Testis (tissue), 5 donors: Measurements from ENCODE around the gene SHISA4. TPM values are rescaled to one million over a fixed set of nuclear protein-coding genes. Genes with fewer than 3 reads are reported as not detected.
"Not testable (repeated sequence)": the region's sequence is repeated elsewhere in the genome, so short reads cannot be mapped to it uniquely, and the experiment has no call there.

Source experiments
- DNase-seq: peaks from one replicate; pipeline ENCODE4 v3.0.0-alpha.2; 2019
- H3K27ac ChIP-seq, 2 donors: fragments of 200-600 bp; sonication (generic); one replicate each; pipeline ENCODE4 v1.5.1; 2019
- H3K27me3 ChIP-seq: fragments of 200-600 bp; sonication (generic); one replicate; pipeline ENCODE4 v1.5.1; 2019
- H3K36me3 ChIP-seq: fragments of 200-600 bp; sonication (generic); one replicate; pipeline ENCODE4 v1.5.1; 2017; ENCODE audit warnings: low read depth; ENCODE audit errors: missing control alignments
- H3K4me1 ChIP-seq: fragments of 200-600 bp; sonication (generic); one replicate; pipeline ENCODE4 v1.5.1; 2019
- H3K4me3 ChIP-seq, 2 donors: fragments of 200-600 bp; sonication (generic); one replicate each; pipeline ENCODE4 v1.5.1; 2017 to 2019
- H3K9me3 ChIP-seq: fragments of 200-600 bp; sonication (generic); one replicate; pipeline ENCODE4 v1.5.1; 2017
- POLR2A ChIP-seq: fragments of 450-650 bp; IDR thresholded peaks from one replicate; pipeline ENCODE4 v1.6.1; 2017; ENCODE audit warnings: antibody characterized with exemption, mild to moderate bottlenecking, moderate library complexity
- WGBS, 2 donors: methylation state at CpG; one replicate each; pipeline ENCODE4 v1.1.5; 2018; 5-methylcytosine and 5-hydroxymethylcytosine counted together
- intact Hi-C: fragments of 100-400 bp; cut with DNase I; formaldehyde crosslinking; loops from one replicate; pipeline ENCODE4 v1.15.1; 2023; ENCODE audit warnings: low total_unique reads
- long read RNA-seq, 2 donors: transcript quantifications; one replicate each; lab custom pipeline, GENCODE V29; 2026
- polyA plus RNA-seq: library from polyadenylated mRNA; stranded (reverse); fragments of 350-450 nt; fragmentation: Illumina TruSeq; extraction: RNeasy Lipid Tissue Mini Kit (QIAGEN cat#74804); gene quantifications from one replicate; pipeline ENCODE4 v1.2.3, GENCODE V29; 2014; ENCODE audit warnings: low read depth, low replicate concordance; ENCODE audit not compliant: insufficient read depth
- total RNA-seq, 2 donors: library from RNA; depleted of rRNA; stranded (reverse); fragments of >200 nt; gene quantifications; one replicate each; pipeline ENCODE4 v1.2.3, GENCODE V29; 2016
- TF ChIP-seq, protein P1 (sequence below), 3 experiments: fragments of 450-650 bp in 2 of 3; fragments of 200-600 bp in 1 of 3; sonication (generic) in 1 of 3; IDR thresholded peaks; one replicate each; pipeline ENCODE4 v1.5.1; 2016 to 2019; ENCODE audit warnings: antibody characterized with exemption in 3 of 3, mild to moderate bottlenecking in 2 of 3, moderate library complexity in 1 of 3

The SHISA4 gene
- 10 to 100 TPM; 45.5 to 48.0 TPM for total RNA-seq
- 32.6 TPM for polyA plus RNA-seq
- long read RNA-seq, donor 1, partial matches to known transcripts, result 7 of 10 reads
- long read RNA-seq, donor 1, other reads (novel, unspliced or antisense), result 0 of 10 reads
- long read RNA-seq, donor 2, partial matches to known transcripts, result 7 of 10 reads
- long read RNA-seq, donor 2, other reads (novel, unspliced or antisense), result 0 of 10 reads

- peak; percentile 85 for DNase-seq
- H3K27me3 ChIP-seq, result no peaks in the 10 kb centered on the region
- 0 to 5% methylated on average over 5 to 37 of the region's 49 CpGs for WGBS, 2 donors
- intact Hi-C loops, result no loop called here
- H3K9me3 ChIP-seq, result no peaks in the 10 kb centered on the region
- TF ChIP-seq POLR2A, result no peak
- TF ChIP-seq, protein P1, sequence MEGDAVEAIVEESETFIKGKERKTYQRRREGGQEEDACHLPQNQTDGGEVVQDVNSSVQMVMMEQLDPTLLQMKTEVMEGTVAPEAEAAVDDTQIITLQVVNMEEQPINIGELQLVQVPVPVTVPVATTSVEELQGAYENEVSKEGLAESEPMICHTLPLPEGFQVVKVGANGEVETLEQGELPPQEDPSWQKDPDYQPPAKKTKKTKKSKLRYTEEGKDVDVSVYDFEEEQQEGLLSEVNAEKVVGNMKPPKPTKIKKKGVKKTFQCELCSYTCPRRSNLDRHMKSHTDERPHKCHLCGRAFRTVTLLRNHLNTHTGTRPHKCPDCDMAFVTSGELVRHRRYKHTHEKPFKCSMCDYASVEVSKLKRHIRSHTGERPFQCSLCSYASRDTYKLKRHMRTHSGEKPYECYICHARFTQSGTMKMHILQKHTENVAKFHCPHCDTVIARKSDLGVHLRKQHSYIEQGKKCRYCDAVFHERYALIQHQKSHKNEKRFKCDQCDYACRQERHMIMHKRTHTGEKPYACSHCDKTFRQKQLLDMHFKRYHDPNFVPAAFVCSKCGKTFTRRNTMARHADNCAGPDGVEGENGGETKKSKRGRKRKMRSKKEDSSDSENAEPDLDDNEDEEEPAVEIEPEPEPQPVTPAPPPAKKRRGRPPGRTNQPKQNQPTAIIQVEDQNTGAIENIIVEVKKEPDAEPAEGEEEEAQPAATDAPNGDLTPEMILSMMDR (IDR thresholded peaks at IDR 0.05), result no peak
- H3K4me1 ChIP-seq, result peaks cover 37% of the 10 kb centered on the region
- peak within 1 kb of the TSS; percentile 4 to 53 for H3K27ac ChIP-seq
- no peaks in the 10 kb centered on the region for H3K36me3 ChIP-seq
- peak within 1 kb of the TSS; percentile 67 to 69 for H3K4me3 ChIP-seq
Measured at GRCh38 chr1:201888282-201889089, at the start of gene SHISA4. TSS of gene SHISA4 (plus strand) at chr1:201888898. CDS start at chr1:201888995, 97 bp downstream.

- H3K36me3 ChIP-seq, intact Hi-C loops: not testable (repeated sequence)
- 92 to 96% methylated on average over 10 of the region's 10 CpGs for WGBS, 2 donors
Measured at GRCh38 chr1:201839089-201839488, 49.6 kb upstream of the SHISA4 start.

DNA sequence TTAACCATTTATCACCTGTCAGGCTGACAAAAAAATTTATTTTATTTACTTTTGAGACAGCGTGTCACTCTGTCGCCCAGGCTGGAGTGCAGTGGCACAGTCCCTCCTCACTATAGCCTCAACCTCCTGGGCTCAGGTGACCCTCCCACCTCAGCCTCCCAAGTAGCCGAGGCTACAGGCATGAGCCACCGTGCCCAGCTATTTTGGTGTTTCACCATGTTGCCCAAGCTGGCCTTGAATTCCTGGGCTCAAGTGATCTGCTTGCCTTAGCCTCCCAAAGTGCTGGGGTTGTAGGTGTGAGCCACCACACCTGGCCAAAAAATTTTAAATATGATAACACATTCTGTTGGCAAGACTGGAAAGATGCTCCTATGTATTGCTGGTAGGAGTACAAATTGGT lies 48.6 kb upstream of the SHISA4 start:
- no peak overlapping the region for H3K4me3 ChIP-seq
- intact Hi-C loops, result no loop called here
- H3K9me3 ChIP-seq, result no peaks in the 10 kb centered on the region
- H3K27me3 ChIP-seq, result no peaks in the 10 kb centered on the region
- H3K4me1 ChIP-seq, result no peaks in the 10 kb centered on the region
- WGBS, 2 donors, result 91 to 96% methylated on average over 4 of the region's 4 CpGs
- no peak for TF ChIP-seq POLR2A
- TF ChIP-seq, protein P1 (IDR thresholded peaks at IDR 0.05), result no peak
- no peak overlapping the region for H3K27ac ChIP-seq
- H3K36me3 ChIP-seq, result no peaks in the 10 kb centered on the region
- no peak for DNase-seq

More at GRCh38 chr1:201839089-201839488, 49.6 kb upstream of the SHISA4 start:
- not testable (repeated sequence) for DNase-seq, H3K27me3 ChIP-seq, H3K4me1 ChIP-seq, H3K27ac ChIP-seq, H3K4me3 ChIP-seq, H3K9me3 ChIP-seq

- Histone ChIP-seq H3K9me3 (no peaks in the 10 kb centered on the region), H3K4me3 (no peak overlapping the region), H3K27ac (no peak overlapping the region), H3K27me3 (no peaks in the 10 kb centered on the region), H3K36me3 (no peaks in the 10 kb centered on the region), H3K4me1 (no peaks in the 10 kb centered on the region)
- no peak for DNase-seq
- WGBS, 2 donors, result 92 to 97% methylated on average over 1 of the region's 1 CpG
- intact Hi-C loops, result no loop called here
- no peak for TF ChIP-seq POLR2A
- TF ChIP-seq, protein P1 (IDR thresholded peaks at IDR 0.05), result no peak
Measured at GRCh38 chr1:201840490-201840889, 48.2 kb upstream of the SHISA4 start.

DNA sequence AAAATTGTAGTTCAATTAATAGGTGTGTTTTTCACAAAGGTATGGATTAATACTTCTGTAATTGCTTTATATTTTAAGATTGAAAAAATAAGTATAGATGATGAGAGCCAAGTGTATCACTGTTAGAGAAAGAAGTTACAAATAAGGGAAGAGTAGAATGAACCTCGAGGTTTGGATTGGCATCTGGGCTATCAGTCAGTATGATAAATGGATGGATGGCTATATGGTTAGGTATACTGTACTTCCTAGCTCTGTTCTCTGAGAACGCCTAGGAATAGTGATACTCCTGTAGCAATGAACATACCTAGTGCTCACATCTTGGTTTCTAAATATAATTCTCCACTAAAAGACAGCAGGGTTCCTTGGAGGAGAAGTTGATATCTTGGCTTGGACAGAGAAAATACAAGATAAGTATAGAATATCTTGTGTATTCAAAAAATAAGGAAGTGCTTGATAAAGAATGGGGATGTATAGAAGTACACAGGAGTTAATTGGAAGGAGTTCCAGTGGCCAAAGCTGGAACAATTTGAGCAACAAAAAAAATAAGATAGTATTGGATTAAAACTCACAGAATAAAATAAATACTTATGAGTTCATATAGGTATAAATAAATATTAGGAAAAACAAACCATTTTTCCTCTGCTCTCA lies 47.3 kb upstream of the SHISA4 start:
- TF ChIP-seq POLR2A, result no peak
- TF ChIP-seq, protein P1 (IDR thresholded peaks at IDR 0.05), result no peak
- 76 to 87% methylated on average over 2 of the region's 2 CpGs for WGBS, 2 donors
- no peak overlapping the region for H3K4me3 ChIP-seq
- no peak for DNase-seq
- intact Hi-C loops, result no loop called here
- no peaks in the 10 kb centered on the region for H3K36me3 ChIP-seq
- H3K27ac ChIP-seq, result no peak overlapping the region
- H3K27me3 ChIP-seq, result no peaks in the 10 kb centered on the region
- peaks cover under 1% of the 10 kb centered on the region for H3K4me1 ChIP-seq
- no peaks in the 10 kb centered on the region for H3K9me3 ChIP-seq
